Breast epithelium (tissue), 3 donors: ENCODE measurements around the gene LRCOL1.

Experiments used
- CTCF ChIP-seq, 3 donors: fragments of 450-650 bp; IDR thresholded peaks; one replicate each; pipeline ENCODE4 v1.5.1; 2016 to 2017; ENCODE audit warnings: antibody characterized with exemption in 3 of 3, mild to moderate bottlenecking in 3 of 3, moderate library complexity in 3 of 3
- POLR2AphosphoS5 ChIP-seq, 3 donors: sonication (generic); formaldehyde crosslinking; IDR thresholded peaks; one replicate each; pipeline ENCODE4 v1.6.1; 2017; ENCODE audit warnings: antibody characterized with exemption in 3 of 3

GRCh38 chr12:132579744-132580143, 30.6 kb downstream of the LRCOL1 start:
- TF ChIP-seq CTCF (IDR thresholded peaks at IDR 0.05): no peak
- no peak for TF ChIP-seq POLR2AphosphoS5 (IDR thresholded peaks at IDR 0.05)
